Uterus (tissue), 2 donors: ENCODE measurements around the gene PPP4R1.

Experiments
- POLR2A ChIP-seq, 2 donors: fragments of 450-650 bp; IDR thresholded peaks; one replicate each; pipeline ENCODE4 v1.6.1; 2016; ENCODE audit warnings: antibody characterized with exemption in 2 of 2, mild to moderate bottlenecking in 1 of 2, moderate library complexity in 1 of 2
- TF ChIP-seq, protein P1 (sequence below), 4 experiments: fragments of 200-600 bp in 2 of 4; fragments of 450-650 bp in 2 of 4; sonication (generic) in 2 of 4; IDR thresholded peaks; one replicate each; pipeline ENCODE4 v1.5.1; 2016 to 2019; ENCODE audit warnings: antibody characterized with exemption in 4 of 4, mild to moderate bottlenecking in 2 of 4, moderate library complexity in 1 of 4

DNA sequence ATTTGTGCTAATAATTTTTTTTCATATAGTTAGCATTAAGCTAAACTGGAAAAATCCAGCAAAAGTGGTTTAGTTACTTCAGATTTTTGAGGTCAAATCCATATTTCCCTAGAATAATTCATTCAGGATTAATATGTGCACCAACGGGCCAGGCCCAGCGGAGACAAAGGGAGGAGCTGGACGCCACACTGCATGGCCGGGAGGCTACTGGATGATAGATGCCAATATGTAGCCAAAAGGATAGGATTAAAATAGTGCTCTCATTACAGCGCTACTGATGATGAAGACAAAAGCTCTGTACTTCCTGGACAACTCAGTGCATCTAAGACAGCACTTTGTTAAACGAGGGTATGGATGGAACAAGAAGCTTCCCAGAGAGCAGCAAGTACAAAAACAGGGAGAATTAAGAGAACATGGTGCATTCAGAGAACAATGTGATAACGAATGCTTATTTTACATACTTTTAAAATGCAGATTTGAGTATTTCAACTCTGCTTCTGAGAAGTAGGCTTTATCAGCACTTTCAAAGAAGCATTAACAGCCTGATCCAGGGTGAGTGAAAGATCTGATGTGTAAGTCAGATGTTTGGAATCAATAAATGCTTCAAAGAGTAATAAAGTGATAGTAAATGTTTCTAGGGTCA, 39.8 kb downstream of the PPP4R1 start:
- TF ChIP-seq, protein P1, sequence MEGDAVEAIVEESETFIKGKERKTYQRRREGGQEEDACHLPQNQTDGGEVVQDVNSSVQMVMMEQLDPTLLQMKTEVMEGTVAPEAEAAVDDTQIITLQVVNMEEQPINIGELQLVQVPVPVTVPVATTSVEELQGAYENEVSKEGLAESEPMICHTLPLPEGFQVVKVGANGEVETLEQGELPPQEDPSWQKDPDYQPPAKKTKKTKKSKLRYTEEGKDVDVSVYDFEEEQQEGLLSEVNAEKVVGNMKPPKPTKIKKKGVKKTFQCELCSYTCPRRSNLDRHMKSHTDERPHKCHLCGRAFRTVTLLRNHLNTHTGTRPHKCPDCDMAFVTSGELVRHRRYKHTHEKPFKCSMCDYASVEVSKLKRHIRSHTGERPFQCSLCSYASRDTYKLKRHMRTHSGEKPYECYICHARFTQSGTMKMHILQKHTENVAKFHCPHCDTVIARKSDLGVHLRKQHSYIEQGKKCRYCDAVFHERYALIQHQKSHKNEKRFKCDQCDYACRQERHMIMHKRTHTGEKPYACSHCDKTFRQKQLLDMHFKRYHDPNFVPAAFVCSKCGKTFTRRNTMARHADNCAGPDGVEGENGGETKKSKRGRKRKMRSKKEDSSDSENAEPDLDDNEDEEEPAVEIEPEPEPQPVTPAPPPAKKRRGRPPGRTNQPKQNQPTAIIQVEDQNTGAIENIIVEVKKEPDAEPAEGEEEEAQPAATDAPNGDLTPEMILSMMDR (IDR thresholded peaks at IDR 0.05): no peak
- TF ChIP-seq POLR2A (IDR thresholded peaks at IDR 0.05): no peak
